Measurements from ENCODE around the gene SNAI3. TPM values are rescaled to one million over a fixed set of nuclear protein-coding genes. Genes with fewer than 3 reads are reported as not detected.
A peak's percentile ranks its signal among the peaks of the same experiment; 100 is the strongest.

Gene SNAI3
- total RNA-seq, 1 experiment from 2014 or later: 2.2 TPM

DNA sequence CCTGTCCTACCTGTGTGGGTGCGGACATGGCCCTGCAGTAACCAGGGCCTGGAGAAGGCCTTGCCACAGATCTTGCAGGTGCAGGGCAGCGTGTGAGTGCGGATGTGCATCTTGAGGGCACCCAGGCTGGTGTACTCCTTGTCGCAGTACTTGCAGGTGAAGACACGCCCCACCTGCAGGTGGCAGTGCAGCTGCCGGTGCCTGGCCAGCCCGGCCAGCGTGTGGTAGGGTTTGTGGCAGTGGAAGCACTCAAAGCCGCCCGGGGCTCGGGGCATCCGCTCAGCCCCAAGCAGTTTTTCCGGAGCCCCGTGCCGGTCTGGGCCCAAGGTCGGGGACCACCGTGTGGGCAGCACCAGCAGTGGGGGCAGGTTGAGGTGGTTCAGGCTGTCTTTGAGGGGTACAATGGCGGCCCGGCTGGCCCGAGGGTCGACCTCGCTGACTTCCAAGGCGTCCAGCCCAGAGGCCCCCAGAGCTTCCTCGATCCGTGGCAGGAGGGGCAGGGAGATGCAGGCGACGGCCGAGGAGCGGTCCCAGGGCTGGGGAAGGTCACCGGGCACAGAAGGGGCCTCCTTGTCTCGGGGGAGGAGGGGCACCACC is 5.1 kb downstream of the SNAI3 start:
- ATAC-seq: peak; percentile 74
- Histone ChIP-seq H3K79me2 (ENCODE audit: insufficient read depth, low read length) (no peaks in the 10 kb centered on the region), H3K27me3 (ENCODE audit: insufficient read depth, low read length) (no peaks in the 10 kb centered on the region), H3K4me1 (ENCODE audit: control insufficient read depth in 1 of 2, insufficient read depth in 2 of 2, low read length in 2 of 2) (peaks cover 9 to 26% of the 10 kb centered on the region in 2 experiments), H3K4me2 (ENCODE audit: low read length) (no peak overlapping the region), H3K9me3 (ENCODE audit: control insufficient read depth in 1 of 2, insufficient read depth in 1 of 2, low read depth in 1 of 2, low read length in 2 of 2) (no peaks in the 10 kb centered on the region), H4K20me1 (ENCODE audit: insufficient read depth) (no peaks in the 10 kb centered on the region), H3K27ac (ENCODE audit: low read depth, low read length) (no peak overlapping the region), H2AFZ (ENCODE audit: low read depth, low read length, poor library complexity, severe bottlenecking) (no peak overlapping the region), H3K36me3 (ENCODE audit: control insufficient read depth in 1 of 2, insufficient read depth in 2 of 2, low read length in 2 of 2) (no peaks in the 10 kb centered on the region), H3K9ac (ENCODE audit: low read length) (no peak overlapping the region), H3K9me2 (ENCODE audit: insufficient read depth) (no peaks in the 10 kb centered on the region), H3K4me3 (replicated peaks in 1 of 2; ENCODE audit: low read depth in 1 of 2, low read length in 2 of 2) (no peak overlapping the region)
- intact Hi-C loops (cut with micrococcal nuclease): no loop called here
- peak; percentile 60; the same call in 1 of the 2 replicates for TF ChIP-seq RAD21 (IDR thresholded peaks at IDR 0.05; ENCODE audit: low read depth)
- TF ChIP-seq, protein P1, sequence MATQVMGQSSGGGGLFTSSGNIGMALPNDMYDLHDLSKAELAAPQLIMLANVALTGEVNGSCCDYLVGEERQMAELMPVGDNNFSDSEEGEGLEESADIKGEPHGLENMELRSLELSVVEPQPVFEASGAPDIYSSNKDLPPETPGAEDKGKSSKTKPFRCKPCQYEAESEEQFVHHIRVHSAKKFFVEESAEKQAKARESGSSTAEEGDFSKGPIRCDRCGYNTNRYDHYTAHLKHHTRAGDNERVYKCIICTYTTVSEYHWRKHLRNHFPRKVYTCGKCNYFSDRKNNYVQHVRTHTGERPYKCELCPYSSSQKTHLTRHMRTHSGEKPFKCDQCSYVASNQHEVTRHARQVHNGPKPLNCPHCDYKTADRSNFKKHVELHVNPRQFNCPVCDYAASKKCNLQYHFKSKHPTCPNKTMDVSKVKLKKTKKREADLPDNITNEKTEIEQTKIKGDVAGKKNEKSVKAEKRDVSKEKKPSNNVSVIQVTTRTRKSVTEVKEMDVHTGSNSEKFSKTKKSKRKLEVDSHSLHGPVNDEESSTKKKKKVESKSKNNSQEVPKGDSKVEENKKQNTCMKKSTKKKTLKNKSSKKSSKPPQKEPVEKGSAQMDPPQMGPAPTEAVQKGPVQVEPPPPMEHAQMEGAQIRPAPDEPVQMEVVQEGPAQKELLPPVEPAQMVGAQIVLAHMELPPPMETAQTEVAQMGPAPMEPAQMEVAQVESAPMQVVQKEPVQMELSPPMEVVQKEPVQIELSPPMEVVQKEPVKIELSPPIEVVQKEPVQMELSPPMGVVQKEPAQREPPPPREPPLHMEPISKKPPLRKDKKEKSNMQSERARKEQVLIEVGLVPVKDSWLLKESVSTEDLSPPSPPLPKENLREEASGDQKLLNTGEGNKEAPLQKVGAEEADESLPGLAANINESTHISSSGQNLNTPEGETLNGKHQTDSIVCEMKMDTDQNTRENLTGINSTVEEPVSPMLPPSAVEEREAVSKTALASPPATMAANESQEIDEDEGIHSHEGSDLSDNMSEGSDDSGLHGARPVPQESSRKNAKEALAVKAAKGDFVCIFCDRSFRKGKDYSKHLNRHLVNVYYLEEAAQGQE (IDR thresholded peaks at IDR 0.05; ENCODE audit: low read depth): no peak
- TF ChIP-seq, protein P2, sequence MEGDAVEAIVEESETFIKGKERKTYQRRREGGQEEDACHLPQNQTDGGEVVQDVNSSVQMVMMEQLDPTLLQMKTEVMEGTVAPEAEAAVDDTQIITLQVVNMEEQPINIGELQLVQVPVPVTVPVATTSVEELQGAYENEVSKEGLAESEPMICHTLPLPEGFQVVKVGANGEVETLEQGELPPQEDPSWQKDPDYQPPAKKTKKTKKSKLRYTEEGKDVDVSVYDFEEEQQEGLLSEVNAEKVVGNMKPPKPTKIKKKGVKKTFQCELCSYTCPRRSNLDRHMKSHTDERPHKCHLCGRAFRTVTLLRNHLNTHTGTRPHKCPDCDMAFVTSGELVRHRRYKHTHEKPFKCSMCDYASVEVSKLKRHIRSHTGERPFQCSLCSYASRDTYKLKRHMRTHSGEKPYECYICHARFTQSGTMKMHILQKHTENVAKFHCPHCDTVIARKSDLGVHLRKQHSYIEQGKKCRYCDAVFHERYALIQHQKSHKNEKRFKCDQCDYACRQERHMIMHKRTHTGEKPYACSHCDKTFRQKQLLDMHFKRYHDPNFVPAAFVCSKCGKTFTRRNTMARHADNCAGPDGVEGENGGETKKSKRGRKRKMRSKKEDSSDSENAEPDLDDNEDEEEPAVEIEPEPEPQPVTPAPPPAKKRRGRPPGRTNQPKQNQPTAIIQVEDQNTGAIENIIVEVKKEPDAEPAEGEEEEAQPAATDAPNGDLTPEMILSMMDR (IDR thresholded peaks at IDR 0.05 in 2 of 3, conservative IDR thresholded peaks at IDR 0.05 in 1 of 3; ENCODE audit: borderline replicate concordance in 1 of 3, insufficient read depth in 1 of 3, low read depth in 2 of 3, low read length in 2 of 3): peak; percentile 57 to 92 (median 83)
- RAD21 ChIA-PET (ENCODE audit: low non-redundant PET in 1 of 2, low total read pairs in 2 of 2, uncharacterized antibody in 2 of 2, unreplicated experiment in 2 of 2): no interaction called here
- DNase-seq (ENCODE audit: low read depth, low spot score): no peak
- CTCF ChIA-PET: interaction anchor here (0.8 to 1.6 kb wide), 3 partner anchors 8 to 24 kb away, joined by 3 to 6 read pairs (median 3); no protein-coding TSS in a partner anchor
- no TSS peak for BruUV-seq (replicated peaks)
- POLR2A ChIA-PET: no interaction called here
